A673 (cell line): ENCODE measurements around the gene SLC12A6. TPM values are rescaled to one million over a fixed set of nuclear protein-coding genes. Genes with fewer than 3 reads are reported as not detected.

Experiments used
- BruUV-seq: library from RNA; stranded (reverse); fragments of 400-500 nt; replicated peaks from 2 replicates; lab custom pipeline; 2021; lab: Mats Ljungman, UMichigan
- CTCF ChIA-PET: fragments of 300-600 bp; sonication (Branson Sonifier 250); formaldehyde crosslinking; loops from one replicate; lab custom pipeline; 2022; ENCODE audit warnings: antibody characterized with exemption; lab: Charles Lee
- POLR2A ChIA-PET: fragments of 300-600 bp; sonication (Branson Sonifier 250); formaldehyde crosslinking; loops from one replicate; lab custom pipeline; 2022; ENCODE audit warnings: antibody characterized with exemption; ENCODE audit not compliant: low non-redundant PET; lab: Charles Lee
- DNase-seq: peaks from one replicate; pipeline ENCODE4 v3.0.0-alpha.2; 2015; ENCODE audit warnings: low spot score
- H3K27ac ChIP-seq: fragments of 200-600 bp; sonication (generic); 2 replicates; pipeline ENCODE4 v1.5.1; 2016; ENCODE audit warnings: mixed run types, low read depth, mild to moderate bottlenecking, mixed read lengths, antibody characterized with exemption, low read length; ENCODE audit not compliant: poor library complexity, severe bottlenecking
- H3K27me3 ChIP-seq: fragments of 200-600 bp; sonication (generic); replicated peaks from 2 replicates; pipeline ENCODE4 v1.6.1; 2017; ENCODE audit warnings: mixed run types, low read depth, mild to moderate bottlenecking, mixed read lengths, antibody characterized with exemption, low read length; ENCODE audit not compliant: insufficient read depth, poor library complexity
- H3K36me3 ChIP-seq: fragments of 200-600 bp; sonication (generic); 2 replicates; pipeline ENCODE4 v1.6.1; 2016; ENCODE audit warnings: mixed run types, mild to moderate bottlenecking, mixed read lengths, antibody characterized with exemption, low read length; ENCODE audit not compliant: insufficient read depth, poor library complexity, severe bottlenecking
- H3K4me1 ChIP-seq: fragments of 200-600 bp; sonication (generic); 2 replicates; pipeline ENCODE4 v1.6.1; 2017; ENCODE audit warnings: mixed run types, mild to moderate bottlenecking, mixed read lengths, antibody characterized with exemption, low read length; ENCODE audit not compliant: insufficient read depth, poor library complexity, severe bottlenecking
- H3K4me3 ChIP-seq: fragments of 200-600 bp; sonication (generic); 2 replicates; pipeline ENCODE4 v1.5.1; 2016; ENCODE audit warnings: low read depth, mixed run types, mild to moderate bottlenecking, mixed read lengths, low read length; ENCODE audit not compliant: poor library complexity, severe bottlenecking
- H3K9me3 ChIP-seq: fragments of 200-600 bp; sonication (generic); 2 replicates; pipeline ENCODE4 v1.6.1; 2016; ENCODE audit warnings: mixed run types, low read depth, mild to moderate bottlenecking, mixed read lengths, antibody characterized with exemption, low read length; ENCODE audit not compliant: poor library complexity, severe bottlenecking
- CTCF ChIP-seq: fragments of 300-800, 200-600 bp; sonication (generic); conservative IDR thresholded peaks from 2 replicates; pipeline ENCODE4 v1.5.1; 2017; ENCODE audit warnings: low read depth, mild to moderate bottlenecking, antibody characterized with exemption, low read length, moderate library complexity, mixed read lengths
- EZH2 ChIP-seq: fragments of 200-600 bp; sonication (generic); IDR thresholded peaks from 2 replicates; pipeline ENCODE4 v1.6.1; 2017; ENCODE audit warnings: borderline replicate concordance, low read depth, mild to moderate bottlenecking, mixed read lengths, antibody characterized with exemption, low read length; ENCODE audit not compliant: poor library complexity, severe bottlenecking
- intact Hi-C: fragments of 100-400 bp; cut with micrococcal nuclease; formaldehyde crosslinking; loops from one replicate; pipeline ENCODE4 v1.10.0; 2022; ENCODE audit not compliant: unreplicated experiment
- total RNA-seq: library from RNA; stranded (reverse); gene quantifications from 2 replicates; pipeline ENCODE4 v1.2.3, GENCODE V29; 2021

SLC12A6 gene
- total RNA-seq, 1 experiment from 2014 or later, result 17.2 TPM

- no peak for DNase-seq
- intact Hi-C loops, result no loop called here
- no peaks in the 10 kb centered on the region for H3K4me1 ChIP-seq
- no peak overlapping the region for H3K27ac ChIP-seq
- no peaks in the 10 kb centered on the region for H3K36me3 ChIP-seq
- H3K4me3 ChIP-seq, result no peak overlapping the region
- no peaks in the 10 kb centered on the region for H3K27me3 ChIP-seq
- ChIA-PET CTCF (no interaction called here), POLR2A (no interaction called here)
- H3K9me3 ChIP-seq, result no peaks in the 10 kb centered on the region
- TF ChIP-seq CTCF (no peak), EZH2 (no peak)
- no TSS peak for BruUV-seq
These were observed 62.4 kb downstream of the SLC12A6 start for GRCh38 chr15:34275154-34275553.

GRCh38 chr15:34271493-34271892 lies 66.1 kb downstream of the SLC12A6 start:
- ChIA-PET CTCF (no interaction called here), POLR2A (no interaction called here)
- H3K9me3 ChIP-seq, result no peaks in the 10 kb centered on the region
- no peaks in the 10 kb centered on the region for H3K36me3 ChIP-seq
- no peaks in the 10 kb centered on the region for H3K27me3 ChIP-seq
- no peaks in the 10 kb centered on the region for H3K4me1 ChIP-seq
- DNase-seq, result no peak
- TF ChIP-seq CTCF (no peak), EZH2 (no peak)
- intact Hi-C loops, result no loop called here
- no TSS peak for BruUV-seq
- no peak overlapping the region for H3K4me3 ChIP-seq
- no peak overlapping the region for H3K27ac ChIP-seq

GRCh38 chr15:34266751-34267150 lies 70.8 kb downstream of the SLC12A6 start:
- POLR2A ChIA-PET, result no interaction called here
- Histone ChIP-seq H3K4me1 (no peaks in the 10 kb centered on the region), H3K4me3 (no peak overlapping the region), H3K27me3 (no peaks in the 10 kb centered on the region), H3K27ac (no peak overlapping the region), H3K36me3 (no peaks in the 10 kb centered on the region), H3K9me3 (no peaks in the 10 kb centered on the region)
- CTCF ChIA-PET, result no interaction called here
- intact Hi-C loops, result no loop called here
- BruUV-seq, result no TSS peak
- DNase-seq, result no peak
- no peak for TF ChIP-seq CTCF
- TF ChIP-seq EZH2, result no peak
